SK-N-MC (cell line): ENCODE data around the gene PXMP2.

Experiments
- DNase-seq: peaks from one replicate; pipeline ENCODE4 v3.0.0-alpha.2; 2011; ENCODE audit warnings: low read depth, low spot score
- H3K27ac ChIP-seq: fragments of 200-600 bp; sonication (generic); 2 replicates; pipeline ENCODE4 v1.5.1; 2016; ENCODE audit warnings: mixed run types
- H3K36me3 ChIP-seq: fragments of 200-600 bp; sonication (generic); 2 replicates; pipeline ENCODE4 v1.6.1; 2017; ENCODE audit warnings: antibody characterized with exemption, low read length, mixed read lengths; ENCODE audit not compliant: insufficient read depth
- H3K4me3 ChIP-seq: fragments of 200-600 bp; sonication (generic); 2 replicates; pipeline ENCODE4 v1.5.1; 2016
- H3K9ac ChIP-seq: fragments of 200-600 bp; sonication (generic); 2 replicates; pipeline ENCODE4 v1.8.0; 2017; ENCODE audit warnings: mixed run types, mixed read lengths; ENCODE audit not compliant: insufficient read length
- H3K9me3 ChIP-seq: fragments of 200-600 bp; sonication (generic); 2 replicates; pipeline ENCODE4 v1.6.1; 2017; ENCODE audit warnings: low read depth, mild to moderate bottlenecking, antibody characterized with exemption, low read length, moderate library complexity, mixed read lengths
- EZH2 ChIP-seq: fragments of 200-600 bp; sonication (generic); IDR thresholded peaks from one replicate; pipeline ENCODE4 v1.6.1; 2017; ENCODE audit warnings: antibody characterized with exemption
- FOXP2 ChIP-seq: optimal IDR thresholded peaks from 2 replicates; pipeline ENCODE3; 2011; ENCODE audit warnings: mild to moderate bottlenecking, moderate library complexity; ENCODE audit not compliant: insufficient read depth; ENCODE audit errors: extremely low read length, control extremely low read depth
- POLR2AphosphoS5 ChIP-seq: IDR thresholded peaks from 2 replicates; pipeline ENCODE4 v1.6.1; 2012; ENCODE audit warnings: mild to moderate bottlenecking, low read depth, low read length, borderline replicate concordance

Gene PXMP2

DNA sequence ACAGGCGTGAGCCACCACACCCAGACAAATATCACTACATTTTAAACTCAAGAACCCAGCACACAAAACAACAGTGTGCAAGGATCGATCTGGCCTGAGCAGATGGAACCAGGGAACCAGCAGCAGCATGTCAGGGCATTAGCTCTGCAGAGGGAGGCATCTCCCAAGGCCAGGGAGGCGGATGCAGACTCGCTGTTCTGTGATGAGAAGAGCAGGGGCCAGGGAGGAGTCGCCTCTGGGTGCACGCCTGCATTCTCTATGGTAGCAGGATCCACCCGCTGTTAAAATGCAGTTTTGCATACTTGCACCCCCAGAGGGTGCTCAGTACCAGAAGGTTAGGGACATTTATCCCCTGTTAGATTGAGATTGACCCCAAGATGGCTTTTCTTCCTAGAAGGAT, 41.1 kb downstream of the PXMP2 start:
- Histone ChIP-seq H3K9ac (no peak overlapping the region), H3K36me3 (peaks cover 80% of the 10 kb centered on the region), H3K27ac (no peak overlapping the region), H3K9me3 (no peaks in the 10 kb centered on the region), H3K4me3 (no peak overlapping the region)
- TF ChIP-seq FOXP2 (no peak), POLR2AphosphoS5 (no peak), EZH2 (no peak)
- DNase-seq = no peak

DNA sequence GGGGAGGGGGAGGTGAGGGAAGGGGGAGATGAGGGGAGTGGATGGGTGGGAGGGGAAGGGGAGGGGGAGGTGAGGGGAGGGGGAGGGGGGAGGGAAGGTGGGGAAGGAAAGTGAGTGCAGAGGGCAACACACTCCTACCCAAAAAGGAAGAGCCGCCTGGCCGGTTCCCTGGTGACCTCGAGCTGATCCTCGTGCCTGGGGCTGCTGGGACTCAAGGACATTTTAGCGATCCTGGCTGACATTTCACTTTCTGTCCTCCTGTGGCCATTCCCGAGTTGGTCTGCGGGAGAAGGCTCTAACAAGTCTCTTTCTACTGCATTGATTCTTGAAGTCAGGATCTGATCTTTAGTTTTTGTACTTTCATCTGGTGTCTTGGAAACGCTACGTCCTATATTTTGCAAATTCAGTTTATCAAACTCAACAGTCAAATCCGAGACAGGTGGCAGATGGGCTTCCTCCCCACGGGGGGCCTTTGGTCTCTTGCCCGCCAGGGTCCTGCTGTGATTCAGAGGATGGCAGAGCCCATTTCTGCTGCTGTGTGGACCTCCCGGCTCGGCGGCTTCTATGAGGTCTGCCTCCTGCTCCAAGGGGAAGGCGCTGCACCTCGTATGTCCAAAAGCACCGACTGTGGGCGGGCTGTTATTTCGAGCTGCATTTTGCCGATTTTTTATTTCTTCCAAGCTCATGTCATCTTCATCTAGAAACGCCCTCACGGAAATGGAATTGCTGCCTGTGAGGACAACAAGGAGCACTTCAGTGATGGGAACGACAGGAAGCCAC, 42.3 kb downstream of the PXMP2 start:
- no peak for DNase-seq
- H3K36me3 ChIP-seq = peaks cover 77% of the 10 kb centered on the region
- TF ChIP-seq POLR2AphosphoS5 (no peak), EZH2 (no peak), FOXP2 (no peak)

GRCh38 chr12:132730353-132730752, 43.0 kb downstream of the PXMP2 start:
- Histone ChIP-seq H3K9me3 (no peaks in the 10 kb centered on the region), H3K9ac (no peak overlapping the region), H3K36me3 (peaks cover 77% of the 10 kb centered on the region), H3K27ac (peak overlapping the region; percentile 84), H3K4me3 (no peak overlapping the region)
- TF ChIP-seq EZH2 (no peak), FOXP2 (no peak)
- DNase-seq = no peak

More for the DNA sequence above, 42.3 kb downstream of the PXMP2 start:
- Histone ChIP-seq H3K27ac (peak overlapping the region; percentile 84), H3K9me3 (no peaks in the 10 kb centered on the region), H3K4me3 (no peak overlapping the region), H3K9ac (no peak overlapping the region)

DNA sequence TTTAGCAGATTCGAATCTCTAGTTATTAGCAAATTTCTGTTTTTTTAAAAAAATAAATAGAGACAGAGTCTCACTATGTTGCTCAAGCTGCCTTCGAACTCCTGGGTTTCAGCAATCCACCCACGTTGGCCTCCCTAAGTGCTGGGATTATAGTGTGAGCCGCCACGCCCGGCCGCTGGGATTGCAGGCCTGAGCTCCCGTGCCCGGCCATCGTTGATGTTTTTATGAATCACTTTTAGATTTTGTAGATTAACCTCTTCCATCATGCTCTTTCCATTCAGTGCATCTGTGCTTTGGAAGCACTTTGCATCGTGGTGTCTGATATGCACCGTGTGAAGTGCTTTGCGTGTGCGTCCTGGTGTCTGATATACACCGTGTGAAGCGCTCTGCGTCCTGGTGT, 44.2 kb downstream of the PXMP2 start:
- peaks cover 74% of the 10 kb centered on the region for H3K36me3 ChIP-seq
- no peak overlapping the region for H3K9ac ChIP-seq
- peak overlapping the region; percentile 84; the same call in 1 of the 2 replicates for H3K27ac ChIP-seq
- no peak for TF ChIP-seq EZH2
- no peak for TF ChIP-seq POLR2AphosphoS5
- TF ChIP-seq FOXP2 = no peak
- H3K9me3 ChIP-seq = no peaks in the 10 kb centered on the region
- no peak overlapping the region for H3K4me3 ChIP-seq
- DNase-seq = no peak

- peaks cover 72% of the 10 kb centered on the region for H3K36me3 ChIP-seq
- no peaks in the 10 kb centered on the region for H3K9me3 ChIP-seq
- peak; percentile 95 for DNase-seq
- TF ChIP-seq EZH2 (no peak), POLR2AphosphoS5 (peak; percentile 46; the same call in 1 of the 2 replicates), FOXP2 (peak; percentile 97)
- no peak overlapping the region for H3K9ac ChIP-seq
- H3K4me3 ChIP-seq = peak overlapping the region; percentile 67
- peak overlapping the region; percentile 97 for H3K27ac ChIP-seq
Observed at GRCh38 chr12:132734206-132734605, 46.8 kb downstream of the PXMP2 start.

DNA sequence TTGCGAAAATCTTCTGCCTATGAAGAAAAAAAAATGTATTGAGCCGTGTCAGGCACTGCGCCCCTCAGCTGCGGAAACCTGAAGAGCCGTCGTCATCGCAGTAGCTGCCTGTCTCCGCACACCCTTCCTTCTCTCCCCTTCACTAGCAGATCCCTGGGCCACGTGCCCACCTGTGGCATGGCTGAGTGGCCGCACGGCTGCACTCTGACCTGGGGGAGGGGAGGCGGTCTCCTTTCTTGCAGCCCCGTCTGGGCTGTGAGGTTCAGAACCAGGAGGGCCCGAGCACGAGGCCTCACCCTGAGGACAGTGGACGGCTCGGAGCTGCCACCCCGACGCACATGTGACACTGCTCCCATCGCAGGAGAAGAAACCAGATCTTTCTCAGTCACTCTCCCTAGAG, 48.1 kb downstream of the PXMP2 start:
- Histone ChIP-seq H3K36me3 (peaks cover 81% of the 10 kb centered on the region), H3K9me3 (no peaks in the 10 kb centered on the region), H3K9ac (peak overlapping the region; percentile 35), H3K4me3 (peak overlapping the region; percentile 67), H3K27ac (peak overlapping the region; percentile 97)
- no peak for DNase-seq
- TF ChIP-seq EZH2 (no peak), POLR2AphosphoS5 (no peak), FOXP2 (no peak)

DNA sequence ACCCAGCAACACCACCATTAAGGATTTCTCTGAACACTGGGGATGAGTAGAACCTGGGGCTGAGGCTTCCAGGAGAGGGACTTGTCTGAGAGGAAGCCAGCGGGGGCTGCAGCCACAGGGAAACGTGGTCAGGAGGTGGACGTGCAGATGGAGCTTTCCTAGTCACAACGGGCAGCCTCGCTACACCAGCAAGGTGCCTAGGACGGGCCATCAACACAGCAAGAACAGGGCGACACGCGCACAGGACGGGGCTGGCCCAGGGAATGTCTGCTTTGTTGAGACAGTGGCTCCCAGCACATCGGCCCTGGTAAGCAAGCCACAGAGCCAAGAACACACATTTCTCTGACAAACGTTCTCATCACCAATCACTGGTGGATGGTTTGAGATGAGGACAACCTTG, 49.0 kb downstream of the PXMP2 start:
- H3K9me3 ChIP-seq = no peaks in the 10 kb centered on the region
- TF ChIP-seq EZH2 = no peak
- TF ChIP-seq FOXP2 = no peak
- no peak for TF ChIP-seq POLR2AphosphoS5
- H3K27ac ChIP-seq = 0 out of 2 replicates have a peak overlapping the region, but pooled peaks have one; percentile 97
- H3K4me3 ChIP-seq = no peak overlapping the region
- no peak for DNase-seq
- H3K36me3 ChIP-seq = peaks cover 81% of the 10 kb centered on the region
- no peak overlapping the region for H3K9ac ChIP-seq

DNA sequence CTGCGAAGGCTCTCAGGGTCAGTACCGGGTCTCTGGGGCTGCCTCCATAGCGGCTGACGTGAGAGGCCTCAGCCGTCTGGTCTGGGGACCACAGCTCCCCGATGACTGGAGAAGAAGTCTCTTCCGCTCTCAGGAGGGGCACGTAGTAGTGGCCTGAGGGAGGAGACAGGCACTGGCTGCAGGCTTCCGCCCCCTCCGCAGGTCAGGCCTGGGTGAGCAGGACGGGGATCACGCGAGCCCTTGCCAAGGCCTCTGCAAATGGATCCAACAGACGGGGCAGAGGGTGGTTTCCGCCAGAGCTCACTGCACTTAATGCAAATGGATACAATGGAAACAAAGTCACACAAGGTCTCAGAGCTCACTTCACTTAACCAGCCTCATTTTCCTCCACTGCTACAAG, 49.5 kb downstream of the PXMP2 start:
- DNase-seq = no peak
- peaks cover 81% of the 10 kb centered on the region for H3K36me3 ChIP-seq
- H3K4me3 ChIP-seq = no peak overlapping the region

More for the DNA sequence above, 49.5 kb downstream of the PXMP2 start:
- Histone ChIP-seq H3K27ac (no peak overlapping the region), H3K9ac (no peak overlapping the region), H3K9me3 (no peaks in the 10 kb centered on the region)
- no peak for TF ChIP-seq POLR2AphosphoS5
- no peak for TF ChIP-seq EZH2
- TF ChIP-seq FOXP2 = no peak
